H7 (cell line): ENCODE measurements around the gene FOXB2. TPM values are rescaled to one million over a fixed set of nuclear protein-coding genes. Genes with fewer than 3 reads are reported as not detected.

Experiments
- DNase-seq: peaks from one replicate; pipeline ENCODE4 v3.0.0; 2012
- H3K27me3 ChIP-seq: 2 replicates; pipeline ENCODE4 v1.6.0; 2011; ENCODE audit warnings: mild to moderate bottlenecking, low read length; ENCODE audit not compliant: control insufficient read depth, insufficient read depth
- H3K36me3 ChIP-seq: replicated peaks from 2 replicates; pipeline ENCODE4 v1.5.1; 2011; ENCODE audit warnings: low read length; ENCODE audit not compliant: control insufficient read depth, insufficient read depth
- H3K4me3 ChIP-seq: 2 replicates; pipeline ENCODE4 v1.5.1; 2011; ENCODE audit warnings: low read depth, mild to moderate bottlenecking, control low read depth, low read length, moderate library complexity; ENCODE audit not compliant: insufficient read depth
- total RNA-seq: library from RNA; depleted of rRNA; stranded (reverse); fragments of >200 nt; shearing (Covaris generic); gene quantifications from 2 replicates; pipeline ENCODE4 v1.2.3, GENCODE V29; 2014; rRNA removed

Gene FOXB2
- total RNA-seq, 1 experiment from 2014 or later, result 0.90 TPM

DNA sequence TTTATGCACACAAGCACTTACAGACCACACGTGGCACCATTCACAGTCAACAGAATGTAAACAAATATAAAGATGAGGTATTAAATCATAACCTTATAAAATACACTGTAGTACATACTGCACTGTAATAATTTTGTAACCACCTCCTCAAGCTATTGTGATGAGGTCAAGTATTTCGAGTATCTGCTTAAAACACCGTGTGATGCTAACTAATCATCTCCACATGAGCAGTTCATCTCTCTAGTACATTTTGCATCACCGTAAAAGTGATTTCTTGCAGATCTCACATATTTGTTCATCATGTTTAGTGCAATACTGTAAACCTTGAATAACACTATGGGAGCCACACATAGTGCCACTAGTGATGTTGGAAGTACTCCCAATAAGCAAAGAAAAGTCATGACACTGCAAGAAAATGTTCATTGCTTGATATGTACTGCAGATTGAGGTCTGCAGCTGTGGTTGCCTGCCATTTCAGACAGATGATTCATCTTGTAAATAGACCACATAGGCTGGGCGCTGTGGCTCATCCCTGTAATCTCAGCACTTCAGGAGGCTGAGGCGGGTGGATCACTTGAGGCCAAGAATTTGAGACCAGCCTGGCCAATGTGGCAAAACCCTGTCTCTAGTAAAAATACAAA is 44.3 kb downstream of the FOXB2 start:
- no peak overlapping the region for H3K4me3 ChIP-seq
- no peaks in the 10 kb centered on the region for H3K36me3 ChIP-seq
- no peak for DNase-seq
- no peaks in the 10 kb centered on the region for H3K27me3 ChIP-seq

DNA sequence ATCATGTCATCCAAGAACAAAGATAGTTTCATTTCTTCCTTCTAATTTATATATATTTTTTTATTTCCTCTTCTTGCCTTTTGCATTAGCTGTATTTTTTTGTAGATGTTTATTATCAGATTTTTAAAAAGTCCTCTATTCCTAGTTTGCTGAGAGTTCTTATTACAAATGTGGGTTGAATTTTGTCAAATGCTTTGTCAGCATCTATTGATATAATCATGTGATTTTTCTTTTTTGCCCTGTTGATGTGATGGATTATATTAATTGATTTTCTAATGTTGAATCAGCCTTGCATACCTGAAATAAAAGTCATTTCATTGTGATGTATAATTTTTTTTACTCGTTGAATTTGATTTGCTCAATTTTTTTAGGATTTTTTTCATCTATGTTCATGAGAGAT is 46.9 kb downstream of the FOXB2 start:
- no peak for DNase-seq
- Histone ChIP-seq H3K4me3 (no peak overlapping the region), H3K36me3 (no peaks in the 10 kb centered on the region), H3K27me3 (no peaks in the 10 kb centered on the region)

Other genes starting within 250 kb of the FOXB2 start
- 1.7 and 3.3 TPM in 2 replicates for gene PRUNE2, start 113.5 kb upstream of the FOXB2 start, total RNA-seq
- gene VPS13A, start 157.9 kb downstream of the FOXB2 start, total RNA-seq, result 10.9 and 17.8 TPM in 2 replicates